BE2C (cell line): Measurements from ENCODE around the gene HOXA1.

ENCODE experiments used
- DNase-seq: peaks from one replicate; pipeline ENCODE4 v3.0.0-alpha.2; 2020
- H3K27me3 ChIP-seq: fragments of 250-450 bp; sonication (Bioruptor Pico); 2 replicates; pipeline ENCODE4 v1.5.1; 2020; ENCODE audit warnings: mild to moderate bottlenecking
- H3K36me3 ChIP-seq: fragments of 250-450 bp; sonication (Bioruptor Pico); 2 replicates; pipeline ENCODE4 v1.5.1; 2020; ENCODE audit warnings: mild to moderate bottlenecking
- H3K4me1 ChIP-seq: fragments of 250-450 bp; sonication (Bioruptor Pico); 2 replicates; pipeline ENCODE4 v1.5.1; 2020
- H3K4me3 ChIP-seq: 2 replicates; pipeline ENCODE4 v1.5.1; 2011; ENCODE audit warnings: low read depth, low read length
- H3K9me3 ChIP-seq: fragments of 250-450 bp; sonication (Bioruptor Pico); 2 replicates; pipeline ENCODE4 v1.5.1; 2020
- CTCF ChIP-seq: IDR thresholded peaks from 2 replicates; pipeline ENCODE4 v1.5.1; 2012; ENCODE audit warnings: mild to moderate bottlenecking, low read depth, low read length

HOXA1 gene

GRCh38 chr7:27128034-27128433 lies 32.2 kb upstream of the HOXA1 start:
- Histone ChIP-seq H3K4me1 (no peaks in the 10 kb centered on the region), H3K27me3 (peaks cover 98% of the 10 kb centered on the region), H3K9me3 (no peaks in the 10 kb centered on the region), H3K4me3 (no peak overlapping the region), H3K36me3 (no peaks in the 10 kb centered on the region)
- no peak for TF ChIP-seq CTCF
- no peak for DNase-seq

GRCh38 chr7:27126596-27127327 lies 31.0 kb upstream of the HOXA1 start:
- H3K4me1 ChIP-seq, result no peaks in the 10 kb centered on the region
- no peak for DNase-seq
- H3K27me3 ChIP-seq, result peaks cover 98% of the 10 kb centered on the region
- H3K36me3 ChIP-seq, result no peaks in the 10 kb centered on the region
- no peaks in the 10 kb centered on the region for H3K9me3 ChIP-seq
- no peak for TF ChIP-seq CTCF
- H3K4me3 ChIP-seq, result no peak overlapping the region

- H3K27me3 ChIP-seq, result peaks cover 98% of the 10 kb centered on the region
- no peak overlapping the region for H3K4me3 ChIP-seq
- DNase-seq, result no peak
- H3K36me3 ChIP-seq, result no peaks in the 10 kb centered on the region
- no peaks in the 10 kb centered on the region for H3K4me1 ChIP-seq
- no peaks in the 10 kb centered on the region for H3K9me3 ChIP-seq
- no peak for TF ChIP-seq CTCF
These were observed 30.2 kb upstream of the HOXA1 start for GRCh38 chr7:27125986-27126394.

- DNase-seq, result no peak
- H3K9me3 ChIP-seq, result no peaks in the 10 kb centered on the region
- H3K36me3 ChIP-seq, result no peaks in the 10 kb centered on the region
- H3K4me1 ChIP-seq, result no peaks in the 10 kb centered on the region
- TF ChIP-seq CTCF, result no peak
- H3K27me3 ChIP-seq, result peaks cover 100% of the 10 kb centered on the region
- H3K4me3 ChIP-seq, result no peak overlapping the region
These were observed 29.3 kb upstream of the HOXA1 start for GRCh38 chr7:27124902-27125689.

GRCh38 chr7:27124096-27124901 lies 28.5 kb upstream of the HOXA1 start:
- TF ChIP-seq CTCF, result no peak
- H3K36me3 ChIP-seq, result no peaks in the 10 kb centered on the region
- H3K4me1 ChIP-seq, result no peaks in the 10 kb centered on the region
- H3K4me3 ChIP-seq, result no peak overlapping the region
- H3K9me3 ChIP-seq, result no peaks in the 10 kb centered on the region
- DNase-seq, result no peak
- H3K27me3 ChIP-seq, result peaks cover 100% of the 10 kb centered on the region
